Measurements from ENCODE around the gene CDC42EP4.

CDC42EP4 gene

GRCh38 chr17:73274490-73274889 lies 37.3 kb downstream of the CDC42EP4 start:
- H3K27me3 ChIP-seq (replicated peaks; ENCODE audit: control insufficient read depth, insufficient read depth, low read length): no peaks in the 10 kb centered on the region
- H3K4me3 ChIP-seq (replicated peaks; ENCODE audit: low read depth, low read length): no peak overlapping the region
- no peak for DNase-seq (ENCODE audit: extremely low read depth, insufficient read length)
- H3K36me3 ChIP-seq (ENCODE audit: control insufficient read depth, insufficient read depth, low read length): no peaks in the 10 kb centered on the region
- TF ChIP-seq CTCF (IDR thresholded peaks at IDR 0.05; ENCODE audit: insufficient read depth, low read length, poor library complexity, severe bottlenecking): no peak

DNA sequence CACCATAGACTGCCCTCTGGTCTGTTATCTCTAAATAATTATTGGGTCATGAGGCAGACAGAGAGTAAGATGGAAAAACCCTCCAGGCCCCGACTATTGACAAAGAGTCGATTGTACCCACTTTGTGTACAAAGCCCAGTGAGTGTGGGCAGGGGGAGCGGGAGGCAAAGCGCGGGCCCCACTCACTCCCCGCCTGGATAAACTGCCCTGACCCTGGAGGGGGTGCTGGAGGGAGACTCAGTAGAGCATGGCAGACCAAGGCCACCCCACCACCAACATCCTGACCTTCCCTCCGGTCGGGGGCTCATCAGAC lies 38.9 kb downstream of the CDC42EP4 start:
- no peaks in the 10 kb centered on the region for H3K27me3 ChIP-seq (replicated peaks; ENCODE audit: control insufficient read depth, insufficient read depth, low read length)
- no peak for DNase-seq (ENCODE audit: extremely low read depth, insufficient read length)
- no peak overlapping the region for H3K4me3 ChIP-seq (replicated peaks; ENCODE audit: low read depth, low read length)
- no peak for TF ChIP-seq CTCF (IDR thresholded peaks at IDR 0.05; ENCODE audit: insufficient read depth, low read length, poor library complexity, severe bottlenecking)
- H3K36me3 ChIP-seq (ENCODE audit: control insufficient read depth, insufficient read depth, low read length): no peaks in the 10 kb centered on the region

GRCh38 chr17:73271072-73271471 lies 40.7 kb downstream of the CDC42EP4 start:
- Histone ChIP-seq H3K36me3 (ENCODE audit: control insufficient read depth, insufficient read depth, low read length) (no peaks in the 10 kb centered on the region), H3K27me3 (replicated peaks; ENCODE audit: control insufficient read depth, insufficient read depth, low read length) (no peaks in the 10 kb centered on the region), H3K4me3 (replicated peaks; ENCODE audit: low read depth, low read length) (no peak overlapping the region)
- TF ChIP-seq CTCF (IDR thresholded peaks at IDR 0.05; ENCODE audit: insufficient read depth, low read length, poor library complexity, severe bottlenecking): no peak
- peak; percentile 72 for DNase-seq (ENCODE audit: extremely low read depth, insufficient read length)

- Histone ChIP-seq H3K27me3 (replicated peaks; ENCODE audit: control insufficient read depth, insufficient read depth, low read length) (no peaks in the 10 kb centered on the region), H3K36me3 (ENCODE audit: control insufficient read depth, insufficient read depth, low read length) (no peaks in the 10 kb centered on the region), H3K4me3 (replicated peaks; ENCODE audit: low read depth, low read length) (no peak overlapping the region)
- no peak for TF ChIP-seq CTCF (IDR thresholded peaks at IDR 0.05; ENCODE audit: insufficient read depth, low read length, poor library complexity, severe bottlenecking)
- no peak for DNase-seq (ENCODE audit: extremely low read depth, insufficient read length)
Observed at GRCh38 chr17:73269791-73270190, 42.0 kb downstream of the CDC42EP4 start.

GRCh38 chr17:73269329-73269615 lies 42.5 kb downstream of the CDC42EP4 start:
- no peaks in the 10 kb centered on the region for H3K36me3 ChIP-seq (ENCODE audit: control insufficient read depth, insufficient read depth, low read length)
- DNase-seq (ENCODE audit: extremely low read depth, insufficient read length): no peak
- no peaks in the 10 kb centered on the region for H3K27me3 ChIP-seq (replicated peaks; ENCODE audit: control insufficient read depth, insufficient read depth, low read length)
- no peak for TF ChIP-seq CTCF (IDR thresholded peaks at IDR 0.05; ENCODE audit: insufficient read depth, low read length, poor library complexity, severe bottlenecking)
- H3K4me3 ChIP-seq (replicated peaks; ENCODE audit: low read depth, low read length): no peak overlapping the region

GRCh38 chr17:73268582-73269328 lies 43.0 kb downstream of the CDC42EP4 start:
- TF ChIP-seq CTCF (IDR thresholded peaks at IDR 0.05; ENCODE audit: insufficient read depth, low read length, poor library complexity, severe bottlenecking): no peak
- Histone ChIP-seq H3K4me3 (replicated peaks; ENCODE audit: low read depth, low read length) (no peak overlapping the region), H3K27me3 (replicated peaks; ENCODE audit: control insufficient read depth, insufficient read depth, low read length) (no peaks in the 10 kb centered on the region), H3K36me3 (ENCODE audit: control insufficient read depth, insufficient read depth, low read length) (no peaks in the 10 kb centered on the region)
- DNase-seq (ENCODE audit: extremely low read depth, insufficient read length): no peak

Measured in GM06990 (cell line).